Esophagus muscularis mucosa (tissue), 4 donors: ENCODE measurements around the gene GRID2IP.

ENCODE experiments used
- CTCF ChIP-seq, 3 experiments: fragments of 200-600 bp in 2 of 3; fragments of 450-650 bp in 1 of 3; sonication (generic) in 2 of 3; IDR thresholded peaks; one replicate each; pipeline ENCODE4 v1.5.1; 2017 to 2019; ENCODE audit warnings: antibody characterized with exemption in 3 of 3, mild to moderate bottlenecking in 2 of 3, moderate library complexity in 1 of 3
- EP300 ChIP-seq: sonication (generic); formaldehyde crosslinking; IDR thresholded peaks from one replicate; pipeline ENCODE4 v1.6.1; 2017; ENCODE audit warnings: antibody characterized with exemption
- POLR2A ChIP-seq: fragments of 450-650 bp; IDR thresholded peaks from one replicate; pipeline ENCODE4 v1.6.1; 2017; ENCODE audit warnings: antibody characterized with exemption, moderate library complexity, mild to moderate bottlenecking, low read depth
- POLR2AphosphoS5 ChIP-seq, 2 donors: sonication (generic); formaldehyde crosslinking; IDR thresholded peaks; one replicate each; pipeline ENCODE4 v1.6.1; 2017; ENCODE audit warnings: antibody characterized with exemption in 2 of 2

GRCh38 chr7:6559896-6560295 is 8.6 kb upstream of the GRID2IP start:
- TF ChIP-seq CTCF (IDR thresholded peaks at IDR 0.05): no peak
- TF ChIP-seq EP300: no peak
- no peak for TF ChIP-seq POLR2A
- no peak for TF ChIP-seq POLR2AphosphoS5 (IDR thresholded peaks at IDR 0.05)
